ENCODE measurements around the gene EXOC3L4. TPM values are rescaled to one million over a fixed set of nuclear protein-coding genes. Genes with fewer than 3 reads are reported as not detected.

Gene EXOC3L4
- polyA plus RNA-seq, 1 donor (not counting 4 experiments of a cell fraction or from before 2014, with no cell fraction given) = not detected

DNA sequence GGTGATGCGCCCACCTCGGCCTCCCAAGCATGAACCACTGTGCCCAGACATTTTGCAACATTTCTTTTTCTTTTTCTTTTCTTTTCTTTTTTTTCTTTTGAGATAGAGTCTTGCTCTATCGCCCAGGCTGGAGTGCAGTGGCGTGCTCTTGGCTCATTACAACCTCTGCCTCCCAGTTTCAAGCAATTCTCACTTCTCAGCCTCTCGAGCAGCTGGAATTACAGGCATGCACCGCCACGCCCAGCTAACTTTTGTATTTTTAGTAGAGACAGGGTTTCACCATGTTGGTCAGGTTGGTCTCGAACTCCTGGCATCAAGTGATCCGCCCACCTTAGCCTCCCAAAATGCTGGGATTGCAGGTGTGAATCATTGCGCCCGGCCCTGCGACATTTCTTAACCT is 29.5 kb upstream of the EXOC3L4 start:
- H3K9me3 ChIP-seq (ENCODE audit: control insufficient read depth, low read depth, low read length) = no peaks in the 10 kb centered on the region
- no peaks in the 10 kb centered on the region for H4K20me1 ChIP-seq (ENCODE audit: control insufficient read depth, extremely low read depth, insufficient read depth, low read length)
- no peak overlapping the region for H2AFZ ChIP-seq (ENCODE audit: control insufficient read depth, low read length)
- H3K4me1 ChIP-seq (ENCODE audit: control insufficient read depth, extremely low read depth, insufficient read depth, low read length) = peaks cover 17% of the 10 kb centered on the region
- H3K79me2 ChIP-seq (ENCODE audit: control insufficient read depth, insufficient read depth, low read length) = no peaks in the 10 kb centered on the region
- no peak overlapping the region for H3K27ac ChIP-seq (ENCODE audit: control insufficient read depth, insufficient read depth, low read length)
- H3K9ac ChIP-seq (ENCODE audit: control insufficient read depth, extremely low read depth, insufficient read depth, low read length) = no peak overlapping the region
- no peak overlapping the region for H3K4me2 ChIP-seq (ENCODE audit: control insufficient read depth, extremely low read depth, insufficient read depth, low read depth, low read length)
- H3K4me3 ChIP-seq (ENCODE audit: control insufficient read depth in 2 of 3, extremely low read depth in 1 of 3, insufficient read depth in 2 of 3, low read depth in 1 of 3, low read length in 3 of 3) = no peak overlapping the region
- TF ChIP-seq, protein P1, sequence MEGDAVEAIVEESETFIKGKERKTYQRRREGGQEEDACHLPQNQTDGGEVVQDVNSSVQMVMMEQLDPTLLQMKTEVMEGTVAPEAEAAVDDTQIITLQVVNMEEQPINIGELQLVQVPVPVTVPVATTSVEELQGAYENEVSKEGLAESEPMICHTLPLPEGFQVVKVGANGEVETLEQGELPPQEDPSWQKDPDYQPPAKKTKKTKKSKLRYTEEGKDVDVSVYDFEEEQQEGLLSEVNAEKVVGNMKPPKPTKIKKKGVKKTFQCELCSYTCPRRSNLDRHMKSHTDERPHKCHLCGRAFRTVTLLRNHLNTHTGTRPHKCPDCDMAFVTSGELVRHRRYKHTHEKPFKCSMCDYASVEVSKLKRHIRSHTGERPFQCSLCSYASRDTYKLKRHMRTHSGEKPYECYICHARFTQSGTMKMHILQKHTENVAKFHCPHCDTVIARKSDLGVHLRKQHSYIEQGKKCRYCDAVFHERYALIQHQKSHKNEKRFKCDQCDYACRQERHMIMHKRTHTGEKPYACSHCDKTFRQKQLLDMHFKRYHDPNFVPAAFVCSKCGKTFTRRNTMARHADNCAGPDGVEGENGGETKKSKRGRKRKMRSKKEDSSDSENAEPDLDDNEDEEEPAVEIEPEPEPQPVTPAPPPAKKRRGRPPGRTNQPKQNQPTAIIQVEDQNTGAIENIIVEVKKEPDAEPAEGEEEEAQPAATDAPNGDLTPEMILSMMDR (optimal IDR thresholded peaks at IDR 0.05 in 1 of 3, IDR thresholded peaks at IDR 0.05 in 1 of 3, conservative IDR thresholded peaks at IDR 0.05 in 1 of 3; ENCODE audit: extremely low read depth in 1 of 3, insufficient read depth in 2 of 3, low read length in 3 of 3) = no peak
- TF ChIP-seq EZH2 (IDR thresholded peaks at IDR 0.05; ENCODE audit: low read length) = no peak
- DNase-seq (ENCODE audit: low read depth, low spot score) = no peak
- no peak for FAIRE-seq
- dilution Hi-C loops (cut with MboI; ENCODE audit: extremely low pct_ligation_motif_present, low sequenced_read_pairs) = no loop called here
- H3K36me3 ChIP-seq (ENCODE audit: control insufficient read depth in 2 of 2, extremely low read depth in 1 of 2, insufficient read depth in 2 of 2, low read length in 2 of 2) = no peaks in the 10 kb centered on the region
- H3K9me1 ChIP-seq (ENCODE audit: control insufficient read depth, extremely low read depth, insufficient read depth, low read length) = no peaks in the 10 kb centered on the region
- H3K27me3 ChIP-seq (ENCODE audit: control insufficient read depth, extremely low read depth, insufficient read depth, low read length) = no peaks in the 10 kb centered on the region

DNA sequence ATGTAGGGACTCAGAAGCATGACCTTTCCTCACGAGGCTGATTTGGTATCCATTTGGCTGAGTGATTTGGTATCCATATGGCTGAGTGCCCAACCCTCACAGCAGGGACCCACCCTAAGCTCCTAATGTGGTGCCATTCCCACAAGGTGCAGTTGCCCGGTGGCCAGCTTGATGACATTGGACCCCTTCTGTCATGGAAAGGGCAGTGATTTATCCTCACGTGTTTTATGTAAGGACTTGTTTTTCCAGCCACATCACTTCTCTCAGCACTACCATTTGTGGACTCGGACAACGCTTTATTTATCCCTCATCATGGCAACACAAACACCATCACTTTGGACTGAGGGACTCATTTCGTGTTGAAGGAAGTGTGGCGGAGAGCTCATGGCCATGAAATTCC is 28.7 kb upstream of the EXOC3L4 start:
- dilution Hi-C loops (cut with MboI; ENCODE audit: extremely low pct_ligation_motif_present, low sequenced_read_pairs) = no loop called here
- FAIRE-seq = no peak

More for the DNA sequence above, 28.7 kb upstream of the EXOC3L4 start:
- no peak overlapping the region for H3K4me3 ChIP-seq (ENCODE audit: control insufficient read depth in 2 of 3, extremely low read depth in 1 of 3, insufficient read depth in 2 of 3, low read depth in 1 of 3, low read length in 3 of 3)
- TF ChIP-seq, protein P1 (optimal IDR thresholded peaks at IDR 0.05 in 1 of 3, IDR thresholded peaks at IDR 0.05 in 1 of 3, conservative IDR thresholded peaks at IDR 0.05 in 1 of 3; ENCODE audit: extremely low read depth in 1 of 3, insufficient read depth in 2 of 3, low read length in 3 of 3) = no peak
- TF ChIP-seq EZH2 (IDR thresholded peaks at IDR 0.05; ENCODE audit: low read length) = no peak
- no peak overlapping the region for H3K4me2 ChIP-seq (ENCODE audit: control insufficient read depth, extremely low read depth, insufficient read depth, low read depth, low read length)
- H3K36me3 ChIP-seq (ENCODE audit: control insufficient read depth in 2 of 2, extremely low read depth in 1 of 2, insufficient read depth in 2 of 2, low read length in 2 of 2) = no peaks in the 10 kb centered on the region
- no peaks in the 10 kb centered on the region for H3K9me3 ChIP-seq (ENCODE audit: control insufficient read depth, low read depth, low read length)
- DNase-seq (ENCODE audit: low read depth, low spot score) = no peak
- H2AFZ ChIP-seq (ENCODE audit: control insufficient read depth, low read length) = no peak overlapping the region
- H3K27ac ChIP-seq (ENCODE audit: control insufficient read depth, insufficient read depth, low read length) = no peak overlapping the region
- H4K20me1 ChIP-seq (ENCODE audit: control insufficient read depth, extremely low read depth, insufficient read depth, low read length) = no peaks in the 10 kb centered on the region
- H3K79me2 ChIP-seq (ENCODE audit: control insufficient read depth, insufficient read depth, low read length) = no peaks in the 10 kb centered on the region
- H3K9ac ChIP-seq (ENCODE audit: control insufficient read depth, extremely low read depth, insufficient read depth, low read length) = no peak overlapping the region
- H3K4me1 ChIP-seq (ENCODE audit: control insufficient read depth, extremely low read depth, insufficient read depth, low read length) = peaks cover 17% of the 10 kb centered on the region
- no peaks in the 10 kb centered on the region for H3K27me3 ChIP-seq (ENCODE audit: control insufficient read depth, extremely low read depth, insufficient read depth, low read length)
- H3K9me1 ChIP-seq (ENCODE audit: control insufficient read depth, extremely low read depth, insufficient read depth, low read length) = no peaks in the 10 kb centered on the region
